ENCODE data around the gene RFX4. TPM values are rescaled to one million over a fixed set of nuclear protein-coding genes. Genes with fewer than 3 reads are reported as not detected.

RFX4 gene
- polyA plus RNA-seq, 1 donor (not counting 4 experiments of a cell fraction or from before 2014, with no cell fraction given): not detected

GRCh38 chr12:106680280-106680679 is 97.5 kb downstream of the RFX4 start:
- H3K36me3 ChIP-seq (ENCODE audit: control insufficient read depth in 2 of 2, extremely low read depth in 1 of 2, insufficient read depth in 2 of 2, low read length in 2 of 2): no peaks in the 10 kb centered on the region
- FAIRE-seq (no peak), DNase-seq (ENCODE audit: low read depth, low spot score) (no peak)
- no peaks in the 10 kb centered on the region for H3K9me3 ChIP-seq (ENCODE audit: control insufficient read depth, low read depth, low read length)
- H3K4me2 ChIP-seq (ENCODE audit: control insufficient read depth, extremely low read depth, insufficient read depth, low read depth, low read length): no peak overlapping the region
- no peaks in the 10 kb centered on the region for H3K4me1 ChIP-seq (ENCODE audit: control insufficient read depth, extremely low read depth, insufficient read depth, low read length)
- no peak overlapping the region for H3K4me3 ChIP-seq (ENCODE audit: control insufficient read depth in 2 of 3, extremely low read depth in 1 of 3, insufficient read depth in 2 of 3, low read depth in 1 of 3, low read length in 3 of 3)
- H3K9me1 ChIP-seq (ENCODE audit: control insufficient read depth, extremely low read depth, insufficient read depth, low read length): no peaks in the 10 kb centered on the region
- TF ChIP-seq EZH2 (IDR thresholded peaks at IDR 0.05; ENCODE audit: low read length) (no peak), CTCF (optimal IDR thresholded peaks at IDR 0.05 in 1 of 3, IDR thresholded peaks at IDR 0.05 in 1 of 3, conservative IDR thresholded peaks at IDR 0.05 in 1 of 3; ENCODE audit: extremely low read depth in 1 of 3, insufficient read depth in 2 of 3, low read length in 3 of 3) (no peak)
- no peaks in the 10 kb centered on the region for H4K20me1 ChIP-seq (ENCODE audit: control insufficient read depth, extremely low read depth, insufficient read depth, low read length)
- dilution Hi-C loops (cut with MboI; ENCODE audit: extremely low pct_ligation_motif_present, low sequenced_read_pairs): no loop called here
- H3K79me2 ChIP-seq (ENCODE audit: control insufficient read depth, insufficient read depth, low read length): no peaks in the 10 kb centered on the region
- no peak overlapping the region for H2AFZ ChIP-seq (ENCODE audit: control insufficient read depth, low read length)
- H3K27me3 ChIP-seq (ENCODE audit: control insufficient read depth, extremely low read depth, insufficient read depth, low read length): no peaks in the 10 kb centered on the region
- H3K9ac ChIP-seq (ENCODE audit: control insufficient read depth, extremely low read depth, insufficient read depth, low read length): no peak overlapping the region
- H3K27ac ChIP-seq (ENCODE audit: control insufficient read depth, insufficient read depth, low read length): no peak overlapping the region

GRCh38 chr12:106681210-106681609 is 98.4 kb downstream of the RFX4 start:
- Histone ChIP-seq H3K27ac (ENCODE audit: control insufficient read depth, insufficient read depth, low read length) (no peak overlapping the region), H3K9me1 (ENCODE audit: control insufficient read depth, extremely low read depth, insufficient read depth, low read length) (no peaks in the 10 kb centered on the region), H3K4me3 (ENCODE audit: control insufficient read depth in 2 of 3, extremely low read depth in 1 of 3, insufficient read depth in 2 of 3, low read depth in 1 of 3, low read length in 3 of 3) (no peak overlapping the region), H3K4me1 (ENCODE audit: control insufficient read depth, extremely low read depth, insufficient read depth, low read length) (no peaks in the 10 kb centered on the region), H3K79me2 (ENCODE audit: control insufficient read depth, insufficient read depth, low read length) (no peaks in the 10 kb centered on the region), H3K4me2 (ENCODE audit: control insufficient read depth, extremely low read depth, insufficient read depth, low read depth, low read length) (no peak overlapping the region), H4K20me1 (ENCODE audit: control insufficient read depth, extremely low read depth, insufficient read depth, low read length) (no peaks in the 10 kb centered on the region), H2AFZ (ENCODE audit: control insufficient read depth, low read length) (no peak overlapping the region), H3K9me3 (ENCODE audit: control insufficient read depth, low read depth, low read length) (no peaks in the 10 kb centered on the region), H3K9ac (ENCODE audit: control insufficient read depth, extremely low read depth, insufficient read depth, low read length) (no peak overlapping the region), H3K27me3 (ENCODE audit: control insufficient read depth, extremely low read depth, insufficient read depth, low read length) (no peaks in the 10 kb centered on the region), H3K36me3 (ENCODE audit: control insufficient read depth in 2 of 2, extremely low read depth in 1 of 2, insufficient read depth in 2 of 2, low read length in 2 of 2) (no peaks in the 10 kb centered on the region)
- DNase-seq (ENCODE audit: low read depth, low spot score) (no peak), FAIRE-seq (no peak)
- no peak for TF ChIP-seq CTCF (optimal IDR thresholded peaks at IDR 0.05 in 1 of 3, IDR thresholded peaks at IDR 0.05 in 1 of 3, conservative IDR thresholded peaks at IDR 0.05 in 1 of 3; ENCODE audit: extremely low read depth in 1 of 3, insufficient read depth in 2 of 3, low read length in 3 of 3)
- TF ChIP-seq EZH2 (IDR thresholded peaks at IDR 0.05; ENCODE audit: low read length): no peak
- dilution Hi-C loops (cut with MboI; ENCODE audit: extremely low pct_ligation_motif_present, low sequenced_read_pairs): no loop called here

Data from keratinocyte (primary cell).